SHP77 treated with DMSO at 0.1 percent for 48 hours (cell line): ENCODE measurements around the gene PDE3B.
A peak's percentile ranks its signal among the peaks of the same experiment; 100 is the strongest.
"Not testable (repeated sequence)": the region's sequence is repeated elsewhere in the genome, so short reads cannot be mapped to it uniquely, and the experiment has no call there.

Experiments
- DNase-seq: peaks from one replicate; lab custom pipeline; 2025; lab: John Stamatoyannopoulos, UW

PDE3B gene

DNA sequence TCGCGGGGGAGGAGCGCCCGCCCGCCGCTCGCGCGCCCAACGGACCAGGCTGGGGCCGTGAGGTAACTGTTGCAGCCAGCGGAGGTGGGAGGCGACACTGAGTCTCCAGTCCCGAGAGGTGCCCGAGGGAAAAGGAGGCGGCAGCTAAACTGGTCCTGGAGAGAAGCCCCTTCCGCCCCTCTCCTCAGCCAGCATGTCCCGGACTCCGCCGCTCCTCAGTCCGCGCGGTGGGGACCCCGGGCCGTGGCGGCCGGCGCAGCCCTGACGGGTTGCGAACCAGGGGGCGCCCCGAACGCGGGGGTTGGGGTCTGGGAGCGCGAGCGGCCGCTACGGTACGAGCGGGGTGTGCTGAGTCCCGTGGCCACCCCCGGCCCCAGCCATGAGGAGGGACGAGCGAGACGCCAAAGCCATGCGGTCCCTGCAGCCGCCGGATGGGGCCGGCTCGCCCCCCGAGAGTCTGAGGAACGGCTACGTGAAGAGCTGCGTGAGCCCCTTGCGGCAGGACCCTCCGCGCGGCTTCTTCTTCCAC lies at the start of gene PDE3B:
Gene PDE3B (plus strand): TSS at position 108 of the 529 bp plus-strand sequence. CDS start 272 bp downstream, at position 380.
- peak; percentile 24 for DNase-seq

DNA sequence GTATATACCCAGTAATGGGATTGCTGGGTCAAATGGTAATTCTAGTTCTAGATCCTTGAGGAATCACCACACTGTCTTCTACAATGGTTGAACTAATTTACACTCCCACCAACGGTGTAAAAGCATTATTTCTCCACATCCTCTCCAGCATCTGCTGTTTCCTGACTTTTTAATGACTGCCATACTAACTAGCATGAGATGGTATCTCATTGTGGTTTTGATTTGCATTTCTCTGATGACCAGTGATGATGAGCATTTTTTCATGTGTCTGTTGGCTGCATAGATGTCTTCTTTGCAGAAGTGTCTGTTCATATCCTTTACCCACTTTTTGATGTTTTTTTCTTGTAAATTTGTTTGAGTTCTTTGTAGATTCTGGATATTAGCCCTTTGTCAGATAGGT lies 48.3 kb upstream of the PDE3B start:
- DNase-seq: not testable (repeated sequence)

DNA sequence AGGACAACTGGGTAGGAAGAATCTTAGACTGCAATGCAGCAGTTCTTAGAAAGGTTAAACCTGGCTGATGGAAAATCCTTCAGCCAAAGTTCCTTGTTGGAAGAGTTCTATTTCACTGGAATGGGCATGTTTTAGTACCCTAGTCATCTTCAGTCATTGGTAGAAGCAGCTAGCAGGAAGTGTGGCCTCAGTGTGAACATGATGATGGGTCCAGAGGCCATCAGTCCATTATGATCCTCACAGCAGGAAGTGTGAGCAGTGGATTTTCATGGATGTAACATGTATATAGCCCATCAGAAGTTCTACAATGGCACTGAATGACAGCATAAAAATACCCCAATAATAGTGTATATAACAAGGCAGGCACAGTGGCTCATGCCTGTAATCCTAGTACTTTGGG lies 35.9 kb upstream of the PDE3B start:
- no peak for DNase-seq

DNA sequence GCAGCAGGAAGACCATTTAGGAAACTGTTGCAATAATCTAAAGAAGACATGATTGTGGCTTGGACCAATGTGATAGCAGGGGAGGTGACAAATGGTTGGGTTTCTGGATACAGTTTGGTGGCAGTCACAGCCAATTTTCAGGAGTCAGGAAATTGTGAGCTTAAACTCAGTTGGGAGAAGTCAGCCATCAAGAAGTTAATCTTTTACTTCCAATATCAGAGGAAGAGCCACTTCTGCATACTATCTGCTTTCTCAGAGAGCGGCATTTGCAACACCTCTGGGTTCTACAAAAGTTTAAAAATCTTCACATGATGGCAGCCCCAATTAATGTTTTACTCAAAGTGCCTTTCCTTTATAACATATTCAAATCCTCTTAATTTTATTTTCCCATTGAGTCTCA lies 33.7 kb upstream of the PDE3B start:
- no peak for DNase-seq

DNA sequence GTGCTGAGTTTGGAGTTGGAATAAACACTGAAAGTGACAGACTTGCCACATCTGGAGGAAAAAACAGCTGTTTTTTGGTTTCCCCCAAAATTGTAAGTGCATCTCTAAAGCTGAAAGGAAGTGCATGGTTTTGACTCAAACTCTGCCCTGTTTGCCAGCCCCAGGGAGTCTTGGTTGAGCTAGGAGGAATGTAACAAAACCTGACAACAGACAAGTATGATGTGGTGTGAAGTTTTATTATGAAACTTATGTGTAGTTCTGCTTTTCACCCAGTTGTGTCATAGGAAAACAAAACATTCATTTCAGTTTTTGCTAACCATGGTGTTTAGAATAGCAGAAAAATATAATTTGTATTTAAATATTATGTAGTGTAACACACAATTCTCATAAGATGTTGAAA lies 31.7 kb upstream of the PDE3B start:
- no peak for DNase-seq

DNA sequence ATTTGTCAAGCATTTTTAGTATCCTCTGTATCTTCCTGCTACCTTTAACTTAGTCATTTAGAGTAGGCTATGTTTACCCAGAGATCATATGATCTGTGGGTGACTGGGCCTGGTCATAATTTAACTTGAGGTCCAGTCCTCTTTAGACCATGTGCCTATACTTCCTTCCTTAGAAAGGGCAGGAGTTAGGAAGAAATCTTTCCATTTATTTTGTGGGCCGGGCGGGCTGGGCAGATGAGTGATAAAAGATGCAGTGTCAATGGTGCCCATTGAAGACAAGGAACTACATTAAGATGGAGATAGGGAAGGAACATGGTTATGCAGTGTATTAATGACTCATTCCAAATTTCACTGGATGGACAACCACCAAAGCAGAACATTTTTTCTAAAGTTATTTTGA lies 30.9 kb upstream of the PDE3B start:
- DNase-seq: no peak

DNA sequence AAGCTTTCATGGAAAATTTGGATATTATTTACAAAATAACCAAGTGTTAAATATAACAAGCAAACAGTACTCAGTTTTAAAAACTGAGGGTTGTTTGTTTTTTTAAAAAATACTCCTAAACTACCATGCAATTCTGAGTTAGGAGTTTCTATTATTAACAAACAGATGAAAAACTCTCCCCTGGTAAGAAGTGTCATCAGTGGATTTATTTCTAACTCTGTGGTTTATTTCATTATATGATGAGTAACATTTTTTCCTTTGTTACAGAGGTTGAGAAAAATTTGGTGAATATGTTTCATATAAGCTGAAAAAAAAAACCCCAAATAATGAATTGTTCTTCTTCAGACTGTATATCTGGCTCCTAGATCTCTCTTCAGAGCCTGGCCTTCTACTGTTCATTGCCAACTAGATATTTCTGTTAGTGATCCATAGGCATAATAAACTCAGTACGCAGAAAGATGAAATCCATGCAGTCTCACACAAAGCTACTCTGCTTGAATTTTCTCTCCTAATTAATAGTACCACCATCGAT lies 29.4 kb upstream of the PDE3B start:
- no peak for DNase-seq

DNA sequence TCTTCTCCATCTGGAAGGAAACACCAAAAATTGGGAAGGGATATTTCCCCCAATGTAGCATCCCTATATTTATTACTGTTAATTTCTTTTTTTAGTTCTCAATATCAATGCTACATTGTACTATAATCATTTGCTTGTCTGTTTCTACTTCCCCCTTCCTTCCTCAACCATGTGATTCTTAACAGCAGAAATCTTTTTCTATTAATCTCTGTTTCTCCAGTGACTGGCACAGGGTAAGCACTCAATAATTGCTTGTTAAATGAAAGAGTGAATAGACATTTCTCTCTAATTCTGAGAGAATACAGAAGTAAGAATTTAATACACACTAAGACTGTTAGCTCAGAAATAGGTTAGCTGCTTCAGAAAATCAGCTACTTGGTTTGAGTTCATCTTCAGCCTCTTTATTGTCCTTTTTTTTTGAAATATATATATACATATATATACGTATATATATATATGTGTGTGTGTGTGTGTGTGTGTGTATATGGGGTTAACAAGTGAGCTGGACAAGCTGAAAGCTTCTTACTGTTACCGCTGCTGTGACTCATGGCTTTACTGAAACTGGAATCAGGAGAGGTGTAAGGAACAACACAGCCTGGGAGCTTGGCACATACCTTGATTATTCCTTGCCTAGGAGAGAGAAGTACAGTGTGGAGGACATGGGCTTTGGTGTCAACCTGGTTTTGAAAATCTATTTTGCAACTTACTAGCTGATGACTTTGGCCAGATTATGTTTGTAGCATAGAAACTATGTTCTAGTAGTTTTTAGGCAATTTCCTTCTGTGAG lies 26.2 kb upstream of the PDE3B start:
- no peak for DNase-seq

DNA sequence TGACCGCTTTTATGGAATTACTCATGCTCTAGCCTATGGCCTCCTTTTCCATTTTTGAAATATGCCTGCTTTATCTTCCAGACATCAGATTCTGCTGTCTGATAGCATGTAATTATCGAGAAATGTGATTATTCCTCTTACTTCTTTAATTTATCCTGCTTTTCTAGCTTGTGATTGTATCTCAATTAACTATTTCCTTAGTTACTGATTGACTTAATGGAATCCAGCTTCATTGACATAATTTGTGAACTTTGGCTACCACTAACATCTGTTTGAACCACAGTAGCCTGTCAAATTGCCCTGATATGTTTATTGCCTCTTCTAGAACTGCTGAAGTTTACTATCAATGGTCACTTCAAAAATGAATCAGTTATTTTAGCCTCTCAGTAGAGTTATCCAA lies 25.5 kb upstream of the PDE3B start:
- no peak for DNase-seq

DNA sequence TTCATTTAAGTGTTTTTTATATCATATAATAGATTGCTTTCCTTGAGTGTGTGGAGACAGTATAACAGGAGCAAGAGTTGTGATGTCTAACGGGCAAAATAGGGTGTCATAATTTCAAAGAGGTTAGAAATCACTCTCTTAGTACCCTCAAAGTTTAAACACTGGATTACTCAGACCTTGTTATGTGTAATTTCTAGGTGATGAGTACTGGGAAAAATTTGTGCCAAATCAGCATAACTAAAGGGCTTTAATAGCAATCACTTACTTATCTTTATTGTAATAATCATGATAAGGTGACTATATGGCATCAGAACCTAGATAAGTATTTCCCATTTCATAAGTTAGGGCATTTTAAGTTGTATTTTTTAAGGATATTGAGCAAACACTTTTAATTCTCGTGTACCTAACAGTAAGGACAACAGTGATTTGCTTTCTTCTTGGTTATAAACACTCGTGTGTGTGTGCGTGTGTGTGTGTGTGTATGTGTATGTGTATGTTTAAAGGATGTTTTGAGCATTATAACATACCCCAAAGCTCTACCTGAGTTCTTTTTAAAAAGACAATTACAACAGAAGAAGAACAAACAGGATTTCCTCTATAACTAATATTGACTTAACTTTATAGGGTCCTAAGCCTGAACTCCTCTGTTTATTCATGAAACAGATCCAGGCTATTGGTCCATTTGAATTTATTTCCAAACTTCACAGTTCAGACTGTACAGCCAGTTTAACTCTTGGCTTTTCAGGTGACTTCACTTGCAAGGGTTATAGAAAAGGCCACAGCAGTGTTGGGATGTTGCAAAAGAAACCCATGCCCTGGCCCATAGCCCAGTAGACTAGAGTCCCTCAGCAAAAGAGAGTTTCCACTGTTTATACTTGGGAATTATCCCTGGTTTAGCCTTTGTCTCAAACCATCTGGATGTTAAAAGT lies 23.7 kb upstream of the PDE3B start:
- DNase-seq: no peak

DNA sequence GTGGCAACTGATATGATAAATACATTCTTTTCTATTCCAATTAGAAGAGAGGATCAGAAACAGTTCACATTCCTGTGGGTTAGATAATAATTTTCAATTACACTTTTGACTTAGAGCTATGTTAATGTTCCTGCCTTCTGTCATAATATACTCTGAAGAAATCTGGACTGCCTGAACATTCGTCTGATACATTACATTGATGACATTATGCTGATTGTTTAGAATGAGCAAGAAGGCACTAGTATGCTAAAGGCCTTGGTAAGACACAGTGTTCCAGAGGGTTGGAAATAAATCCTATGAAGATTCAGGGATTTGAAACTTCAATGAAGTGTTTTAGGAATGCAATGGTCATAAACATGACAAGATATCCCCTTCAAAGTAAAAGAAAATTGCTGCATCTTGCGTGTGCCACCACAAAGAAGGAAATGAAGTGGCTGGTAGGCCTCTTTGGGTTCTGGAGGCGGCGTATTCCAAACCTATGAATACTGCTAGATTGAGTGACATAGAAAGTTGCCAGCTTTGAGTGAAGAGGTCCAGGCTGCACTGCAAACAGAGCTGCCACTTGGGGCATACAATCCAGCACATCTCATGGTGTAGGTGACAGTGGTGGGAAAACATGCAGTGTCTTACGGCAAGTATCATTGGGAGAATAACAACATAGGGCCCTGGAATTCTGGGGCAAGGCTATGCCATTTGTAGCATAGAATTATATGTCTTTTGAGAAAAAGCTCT lies 21.2 kb upstream of the PDE3B start:
- DNase-seq: no peak

DNA sequence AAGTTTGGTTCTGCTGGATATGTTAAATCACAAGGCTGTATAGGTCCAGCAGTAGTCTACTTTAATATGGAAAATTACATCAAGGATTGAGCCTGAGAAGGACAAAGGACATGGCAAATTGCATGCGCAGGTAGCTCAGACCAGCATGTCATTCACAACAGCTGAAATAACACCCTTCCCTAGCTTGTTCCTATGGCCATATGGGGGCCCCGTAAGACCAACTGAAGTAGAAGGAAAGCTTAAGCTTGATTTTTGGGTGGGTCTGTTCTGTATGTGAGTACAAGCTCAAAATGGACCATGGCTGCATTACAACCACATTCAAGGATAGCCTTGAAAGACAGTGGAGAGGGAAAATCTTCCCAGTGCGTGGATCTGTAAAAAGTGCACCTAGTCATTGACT lies 20.6 kb upstream of the PDE3B start:
- no peak for DNase-seq

DNA sequence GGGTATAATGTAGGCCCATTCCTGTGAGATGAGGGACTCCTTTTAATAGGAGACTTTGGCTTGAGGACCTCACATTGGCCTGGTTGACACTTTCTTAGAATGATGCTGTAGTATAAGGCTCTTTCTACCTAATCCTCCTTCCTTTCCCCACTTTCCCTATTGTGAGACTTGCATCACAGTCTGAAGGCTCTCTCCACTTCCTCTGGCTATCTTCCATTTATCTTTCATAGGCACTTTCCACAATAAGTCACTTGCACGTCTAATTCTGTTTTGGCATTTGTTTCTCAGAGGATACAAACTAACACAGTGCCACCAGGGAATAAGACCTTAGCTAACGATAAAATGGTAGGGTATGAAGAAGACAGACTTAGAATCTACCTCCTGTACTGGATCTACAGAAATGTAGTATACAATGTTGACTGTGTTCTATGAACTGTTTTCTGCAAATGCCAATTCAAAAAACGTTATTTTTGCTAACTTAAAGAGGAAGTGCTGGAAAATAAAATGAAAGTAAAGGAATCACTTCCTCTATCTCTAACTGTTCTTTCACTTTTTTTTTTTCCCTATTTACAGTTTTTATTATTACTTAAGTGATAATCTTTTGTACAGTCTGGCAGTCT lies 17.9 kb upstream of the PDE3B start:
- DNase-seq: no peak

DNA sequence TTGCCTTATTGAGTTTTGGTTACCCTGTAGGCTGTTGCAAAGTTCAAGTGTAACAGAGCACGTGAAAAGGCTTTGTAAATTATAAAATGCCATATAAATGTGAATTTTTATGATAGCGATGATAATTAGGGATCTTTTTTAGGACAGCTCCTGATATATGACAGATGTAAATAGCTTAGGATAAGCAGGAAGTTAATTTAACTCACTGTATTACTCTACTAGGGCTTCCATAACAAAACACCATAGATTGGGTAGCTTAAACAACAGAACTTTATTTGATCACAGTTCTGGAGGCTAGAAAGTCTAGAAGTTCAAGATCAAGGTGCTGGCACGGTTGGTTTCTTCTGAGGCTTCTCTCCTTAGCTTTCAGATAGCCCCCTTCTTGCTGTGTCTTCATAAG lies 17.0 kb upstream of the PDE3B start:
- DNase-seq: no peak

DNA sequence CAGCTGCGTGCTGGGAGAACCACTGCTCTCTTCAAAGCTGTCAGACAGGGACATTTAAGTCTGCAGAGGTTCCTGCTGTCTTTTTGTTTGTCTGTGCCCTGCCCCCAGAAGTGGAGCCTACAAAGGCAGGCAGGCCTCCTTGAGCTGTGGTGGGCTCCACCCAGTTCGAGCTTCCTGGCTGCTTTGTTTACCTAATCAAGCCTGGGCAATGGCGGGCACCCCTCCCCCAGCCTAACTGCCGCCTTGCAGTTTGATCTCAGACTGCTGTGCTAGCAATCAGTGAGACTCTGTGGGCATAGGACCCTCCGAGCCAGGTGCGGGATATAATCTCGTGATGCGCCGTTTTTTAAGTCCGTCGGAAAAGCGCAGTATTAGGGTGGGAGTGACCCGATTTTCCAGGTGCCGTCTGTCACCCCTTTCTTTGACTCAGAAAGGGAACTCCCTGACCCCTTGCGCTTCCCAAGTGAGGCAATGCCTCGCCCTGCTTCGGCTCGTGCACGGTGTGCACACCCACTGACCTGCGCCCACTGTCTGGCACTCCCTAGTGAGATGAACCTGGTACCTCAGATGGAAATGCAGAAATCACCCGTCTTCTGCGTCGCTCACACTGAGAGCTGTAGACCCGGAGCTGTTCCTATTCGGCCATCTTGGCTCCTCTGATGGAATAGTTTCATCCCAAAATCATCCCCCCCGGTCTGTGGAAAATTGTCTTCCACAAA lies 9.9 kb upstream of the PDE3B start:
- not testable (repeated sequence) for DNase-seq

DNA sequence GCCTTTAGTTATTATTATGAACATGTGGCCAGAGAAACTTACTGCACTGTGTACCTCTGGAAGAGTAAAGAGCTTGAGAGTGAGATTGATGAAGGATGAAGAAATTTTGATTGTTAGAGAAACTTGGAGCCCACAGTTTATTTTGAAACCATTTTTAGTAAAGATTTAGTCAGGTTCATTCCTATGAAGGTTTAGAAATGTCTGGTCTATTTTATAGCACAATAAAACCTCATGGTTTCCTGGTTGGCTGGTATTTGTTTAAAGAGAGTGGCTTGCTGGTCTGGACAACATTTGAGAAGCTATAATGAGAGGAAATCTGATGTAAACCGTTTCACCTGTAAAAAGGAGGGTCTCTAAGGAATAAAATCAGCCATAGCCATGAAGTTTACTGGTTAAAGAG lies 8.8 kb upstream of the PDE3B start:
- no peak for DNase-seq

DNA sequence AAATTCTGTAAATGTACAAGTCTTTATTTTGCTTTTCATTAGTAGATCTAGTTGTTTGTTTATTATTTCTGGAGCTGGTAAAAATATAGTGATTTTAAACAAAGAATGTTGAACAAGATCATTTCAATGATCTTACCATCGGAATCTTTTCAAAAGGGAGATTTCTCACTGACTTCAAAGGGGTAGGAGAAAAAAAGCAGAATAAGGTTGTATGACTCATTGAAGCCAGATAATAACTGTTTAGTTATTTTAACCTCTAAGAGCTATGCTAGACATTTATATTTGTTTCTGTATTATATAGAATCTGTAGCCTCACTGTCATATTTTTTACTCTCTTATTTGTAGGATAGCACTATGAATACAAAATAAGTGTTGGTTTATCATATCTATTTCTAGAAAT lies 8.1 kb upstream of the PDE3B start:
- no peak for DNase-seq

DNA sequence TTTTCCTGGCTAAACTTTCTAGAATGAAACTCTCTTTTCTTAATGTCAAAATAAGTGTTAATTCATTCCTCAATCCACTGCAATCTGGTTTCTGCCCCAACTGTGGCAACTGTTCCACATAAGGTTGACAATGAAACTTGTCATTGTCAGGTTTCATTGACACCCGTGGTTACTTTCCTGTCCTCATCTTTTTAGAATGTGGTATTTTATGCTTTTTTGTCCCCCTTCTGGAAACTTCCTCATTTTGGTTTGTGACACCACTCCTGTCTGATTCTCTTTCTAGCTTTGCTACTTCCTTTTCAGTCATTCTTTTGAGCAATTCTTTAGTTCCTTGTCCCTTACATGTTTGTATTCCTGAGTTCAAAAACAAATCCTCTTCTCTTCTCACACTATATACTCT lies 7.5 kb upstream of the PDE3B start:
- DNase-seq: no peak

DNA sequence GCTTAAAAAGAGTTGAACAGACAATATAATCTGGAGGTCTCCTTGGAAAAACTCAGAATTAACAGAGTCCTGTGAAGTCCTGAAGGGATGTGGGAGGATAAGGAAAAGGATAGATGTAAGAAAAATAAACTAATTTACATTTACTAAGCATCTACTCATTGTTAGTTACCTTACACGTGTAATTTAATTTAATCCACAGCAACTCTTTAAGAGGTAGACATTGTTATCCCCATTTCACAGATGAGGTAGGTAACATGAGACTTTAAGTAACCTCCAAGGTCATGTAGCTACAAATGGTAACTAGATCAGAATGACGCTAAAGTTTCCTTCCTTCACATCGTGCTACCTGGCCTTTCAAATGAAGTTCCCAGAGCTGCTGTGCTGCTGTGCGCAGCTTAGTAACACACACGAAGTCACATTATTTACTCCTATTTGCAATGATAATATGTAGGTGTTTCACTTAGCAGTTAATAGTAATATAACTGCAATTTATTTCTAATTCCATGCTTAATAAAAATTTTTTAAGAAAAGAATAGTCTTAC lies 5.7 kb upstream of the PDE3B start:
- no peak for DNase-seq

DNA sequence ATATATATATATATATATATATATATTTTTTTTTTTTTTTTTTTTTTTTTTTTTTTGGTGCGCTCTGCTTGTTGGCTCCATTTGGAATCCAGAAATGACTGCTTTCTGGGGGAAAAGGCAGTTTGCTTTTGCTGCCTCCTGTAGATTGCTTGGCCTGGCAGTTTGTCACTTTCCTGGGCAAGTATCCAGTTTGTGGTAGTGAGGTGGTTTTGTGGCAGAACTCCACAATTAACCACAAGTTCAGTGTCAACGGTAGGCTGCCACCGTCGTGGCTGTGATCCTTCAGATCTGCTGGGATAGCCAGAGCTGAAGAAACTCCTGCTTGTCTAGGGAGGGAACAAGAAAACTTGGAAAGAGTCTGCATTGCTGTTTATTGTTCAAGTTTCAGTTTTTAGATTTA lies 5.0 kb upstream of the PDE3B start:
- DNase-seq: no peak

DNA sequence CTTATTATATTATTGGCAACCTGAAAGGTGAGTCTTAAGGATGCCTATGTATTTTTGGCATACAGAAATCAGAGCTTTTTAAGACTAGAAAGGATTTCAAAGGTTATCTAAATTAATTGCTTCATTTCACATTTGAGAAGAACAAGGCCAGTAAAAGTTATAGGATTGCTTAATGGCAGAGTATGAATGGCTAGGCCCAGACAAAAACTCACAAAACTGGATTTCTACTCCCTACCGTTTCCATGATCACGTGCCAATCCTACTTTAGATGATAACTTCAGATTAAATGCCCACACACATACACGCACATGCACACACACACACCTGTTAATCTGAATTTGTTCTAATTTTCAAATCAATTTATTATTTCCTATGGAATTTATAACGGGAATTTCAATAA lies 1.8 kb upstream of the PDE3B start:
- no peak for DNase-seq
